CD4-positive, alpha-beta memory T cell (primary cell): Measurements from ENCODE around the gene PML. TPM values are rescaled to one million over a fixed set of nuclear protein-coding genes. Genes with fewer than 3 reads are reported as not detected.
A peak's percentile ranks its signal among the peaks of the same experiment; 100 is the strongest.

Source experiments
- CTCF ChIA-PET: fragments of 350-600 bp; sonication (Branson Sonifier 250); formaldehyde crosslinking; loops from one replicate; lab custom pipeline; 2021; ENCODE audit warnings: inconsistent platforms; ENCODE audit not compliant: partially characterized antibody; lab: Charles Lee
- POLR2A ChIA-PET: fragments of 350-600 bp; sonication (Branson Sonifier 250); formaldehyde crosslinking; loops from one replicate; lab custom pipeline; 2021; ENCODE audit not compliant: partially characterized antibody; lab: Charles Lee
- DNase-seq, 5 donors: peaks; one replicate each; pipeline versions ENCODE4 v3.0.0 to v3.0.0-alpha.2; 2020 to 2022; ENCODE audit warnings: mixed read lengths in 1 of 5
- H3K27ac ChIP-seq: one replicate; pipeline ENCODE4 v1.7.0; 2013; ENCODE audit warnings: low read depth, low read length
- H3K27me3 ChIP-seq: 2 replicates; pipeline ENCODE4 v1.7.0; 2013; ENCODE audit warnings: mild to moderate bottlenecking, low read length, moderate library complexity; ENCODE audit not compliant: insufficient read depth
- H3K36me3 ChIP-seq: 2 replicates; pipeline ENCODE4 v1.7.0; 2013; ENCODE audit warnings: mild to moderate bottlenecking, low read length, moderate library complexity; ENCODE audit not compliant: insufficient read depth
- H3K4me1 ChIP-seq: 2 replicates; pipeline ENCODE4 v1.7.0; 2013; ENCODE audit warnings: mild to moderate bottlenecking, low read length, moderate library complexity; ENCODE audit not compliant: insufficient read depth
- H3K4me3 ChIP-seq, 2 donors: one replicate each; pipeline ENCODE4 v1.7.0; 2013; ENCODE audit warnings: low read length in 2 of 2, mild to moderate bottlenecking in 1 of 2
- H3K9me3 ChIP-seq, 2 donors: one replicate each; pipeline ENCODE4 v1.7.0; 2013; ENCODE audit warnings: low read length in 2 of 2, control low read depth in 1 of 2; ENCODE audit not compliant: control insufficient read depth in 1 of 2
- H3K27ac Mint-ChIP-seq, 7 donors: one replicate each; pipeline ENCODE4 v1.8.0; 2020 to 2021; ENCODE audit warnings: mixed read lengths in 7 of 7, mild to moderate bottlenecking in 6 of 7, inconsistent platforms in 3 of 7, moderate library complexity in 3 of 7
- H3K27me3 Mint-ChIP-seq, 2 donors: one replicate each; pipeline ENCODE4 v1.8.0; 2020 to 2021; ENCODE audit warnings: mixed read lengths in 2 of 2
- H3K36me3 Mint-ChIP-seq, 2 donors: one replicate each; pipeline ENCODE4 v1.8.0; 2020 to 2021; ENCODE audit warnings: mixed read lengths in 2 of 2, inconsistent platforms in 1 of 2, mild to moderate bottlenecking in 1 of 2
- H3K4me1 Mint-ChIP-seq, 4 donors: one replicate each; pipeline ENCODE4 v1.8.0; 2020 to 2021; ENCODE audit warnings: mixed read lengths in 4 of 4, mild to moderate bottlenecking in 1 of 4
- H3K4me3 Mint-ChIP-seq, 8 donors: one replicate each; pipeline ENCODE4 v1.8.0; 2020 to 2021; ENCODE audit warnings: mixed read lengths in 8 of 8, mild to moderate bottlenecking in 7 of 8, moderate library complexity in 6 of 8, inconsistent platforms in 3 of 8
- H3K9me3 Mint-ChIP-seq, 8 donors: one replicate each; pipeline ENCODE4 v1.8.0; 2020 to 2021; ENCODE audit warnings: mixed read lengths in 8 of 8, mild to moderate bottlenecking in 5 of 8, inconsistent platforms in 3 of 8, moderate library complexity in 1 of 8
- intact Hi-C: fragments of 100-400 bp; cut with micrococcal nuclease; formaldehyde crosslinking; loops from one replicate; pipeline ENCODE4 v1.15.1; 2023
- polyA plus RNA-seq, 2 donors: library from polyadenylated mRNA; unstranded; fragments of 300-500 nt; fragmentation: Illumina TruSeq; gene quantifications; one replicate each; pipeline ENCODE4 v1.2.3, GENCODE V29; 2021
- total RNA-seq, 2 experiments: library from RNA; stranded (reverse); gene quantifications; one replicate each; pipeline ENCODE4 v1.2.3, GENCODE V29; 2021

The PML gene
- total and polyA plus RNA-seq, 4 experiments from 2014 or later: 9.6 to 66.6 (median 47.4) TPM

DNA sequence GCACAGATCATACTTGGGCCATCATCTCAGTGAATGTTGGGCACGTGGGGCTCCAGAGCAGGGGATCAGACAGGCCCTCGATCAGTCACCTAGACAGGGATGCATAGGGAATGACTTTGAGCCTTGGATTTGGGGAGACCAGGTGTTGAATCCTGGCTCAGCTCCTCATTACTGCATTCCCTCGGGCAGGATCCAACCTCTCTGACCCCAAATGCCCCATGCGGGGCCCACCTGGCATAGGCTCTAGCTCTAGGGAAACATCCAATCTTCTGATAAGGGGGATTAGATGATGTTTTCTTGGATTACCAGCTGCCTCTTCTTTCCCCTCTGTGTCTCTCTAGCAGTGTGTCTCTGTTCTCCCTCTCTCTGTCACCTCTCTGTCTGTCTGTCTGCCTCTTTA lies 45.5 kb upstream of the PML start:
- peaks cover 5% of the 10 kb centered on the region for H3K4me1 ChIP-seq
- H3K36me3 Mint-ChIP-seq: peaks cover 0 to 3% of the 10 kb centered on the region in 2 donors
- H3K9me3 ChIP-seq: no peaks in the 10 kb centered on the region
- H3K27ac ChIP-seq: no peak overlapping the region
- H3K4me1 Mint-ChIP-seq: peaks cover 4 to 30% (median 7%) of the 10 kb centered on the region in 4 donors
- H3K9me3 Mint-ChIP-seq: no peaks in the 10 kb centered on the region
- ChIA-PET POLR2A (no interaction called here), CTCF (interaction anchor here (0.6 to 3.5 kb wide), 13 partner anchors 9 to 100 kb away, joined by 3 to 58 read pairs (median 3); no protein-coding TSS in a partner anchor)
- peak overlapping the region in 2 of 7 donors; percentile 35 to 38 for H3K27ac Mint-ChIP-seq
- no peaks in the 10 kb centered on the region for H3K27me3 Mint-ChIP-seq
- intact Hi-C loops: no loop called here
- H3K27me3 ChIP-seq: no peaks in the 10 kb centered on the region
- H3K4me3 ChIP-seq: no peak overlapping the region
- DNase-seq: no peak
- H3K4me3 Mint-ChIP-seq: no peak overlapping the region
- no peaks in the 10 kb centered on the region for H3K36me3 ChIP-seq

DNA sequence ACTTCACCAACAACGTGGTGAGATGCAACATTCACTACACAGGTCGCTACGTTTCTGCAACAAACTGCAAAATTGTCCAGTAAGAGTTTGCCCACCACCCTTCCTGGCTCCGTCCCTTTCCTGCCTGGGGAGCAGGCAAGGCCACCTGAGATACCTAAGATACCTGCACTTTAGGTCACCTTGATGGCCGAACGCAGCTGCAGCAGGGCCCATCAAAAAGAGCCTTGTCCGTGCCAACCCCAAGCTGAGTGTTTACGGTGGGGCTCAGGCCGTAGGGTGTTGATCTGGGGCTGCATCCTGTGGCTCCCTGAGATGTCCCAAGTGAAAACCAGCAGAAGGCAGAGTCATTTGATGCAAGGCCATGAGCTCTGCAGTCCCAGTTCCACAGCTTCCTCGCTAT lies 45.0 kb upstream of the PML start:
- Mint-ChIP-seq H3K27ac (no peak overlapping the region), H3K27me3 (no peaks in the 10 kb centered on the region), H3K4me3 (no peak overlapping the region), H3K4me1 (peaks cover 4 to 30% (median 6%) of the 10 kb centered on the region in 4 donors), H3K9me3 (no peaks in the 10 kb centered on the region), H3K36me3 (peaks cover 0 to 3% of the 10 kb centered on the region in 2 donors)
- no peaks in the 10 kb centered on the region for H3K27me3 ChIP-seq
- no peaks in the 10 kb centered on the region for H3K36me3 ChIP-seq
- H3K4me1 ChIP-seq: peaks cover 5% of the 10 kb centered on the region
- H3K27ac ChIP-seq: no peak overlapping the region
- DNase-seq: no peak
- H3K9me3 ChIP-seq: no peaks in the 10 kb centered on the region
- H3K4me3 ChIP-seq: no peak overlapping the region
- ChIA-PET POLR2A (no interaction called here), CTCF (interaction anchor here (1.0 to 3.5 kb wide), 9 partner anchors 11 to 76 kb away, joined by 3 to 58 read pairs (median 9); no protein-coding TSS in a partner anchor)
- intact Hi-C loops: no loop called here

DNA sequence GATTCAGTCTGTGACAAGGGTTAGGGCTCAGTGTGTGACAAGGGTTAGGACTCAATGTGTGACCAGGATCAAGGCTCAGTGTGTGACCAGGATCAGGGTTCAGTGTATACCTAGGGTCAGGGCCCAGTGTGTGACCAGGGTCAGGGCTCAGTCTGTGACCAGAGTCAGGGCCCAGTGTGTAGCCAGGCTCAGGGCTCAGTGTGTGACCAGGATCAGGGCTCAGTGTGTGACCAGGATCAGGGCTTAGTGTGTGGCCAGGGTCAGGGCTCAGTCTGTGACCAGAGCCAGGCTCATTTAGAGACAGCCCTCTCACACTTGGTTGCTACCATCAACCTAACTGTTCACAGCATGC lies 44.1 kb upstream of the PML start:
- CTCF ChIA-PET: interaction anchor here (0.9 to 4.1 kb wide), 17 partner anchors 10 to 372 kb away, joined by 3 to 168 read pairs (median 9); partner anchors contain the start of genes PML and STOML1
- Mint-ChIP-seq H3K36me3 (peaks cover 0 to 3% of the 10 kb centered on the region in 2 donors), H3K4me3 (peak overlapping the region in 1 of 8 donors; percentile 35), H3K27ac (peak overlapping the region in 5 of 7 donors; percentile 19 to 92 (median 54)), H3K9me3 (no peaks in the 10 kb centered on the region), H3K4me1 (peaks cover 4 to 24% (median 6%) of the 10 kb centered on the region in 4 donors), H3K27me3 (no peaks in the 10 kb centered on the region)
- intact Hi-C loops: no loop called here
- no peaks in the 10 kb centered on the region for H3K27me3 ChIP-seq
- no peak for DNase-seq
- H3K36me3 ChIP-seq: no peaks in the 10 kb centered on the region
- POLR2A ChIA-PET: interaction anchor here (1.0 to 1.9 kb wide), 6 partner anchors 10 to 54 kb away, joined by 4 to 17 read pairs (median 6); no protein-coding TSS in a partner anchor
- H3K9me3 ChIP-seq: no peaks in the 10 kb centered on the region
- no peak overlapping the region for H3K4me3 ChIP-seq
- no peak overlapping the region for H3K27ac ChIP-seq
- H3K4me1 ChIP-seq: peaks cover 5% of the 10 kb centered on the region

DNA sequence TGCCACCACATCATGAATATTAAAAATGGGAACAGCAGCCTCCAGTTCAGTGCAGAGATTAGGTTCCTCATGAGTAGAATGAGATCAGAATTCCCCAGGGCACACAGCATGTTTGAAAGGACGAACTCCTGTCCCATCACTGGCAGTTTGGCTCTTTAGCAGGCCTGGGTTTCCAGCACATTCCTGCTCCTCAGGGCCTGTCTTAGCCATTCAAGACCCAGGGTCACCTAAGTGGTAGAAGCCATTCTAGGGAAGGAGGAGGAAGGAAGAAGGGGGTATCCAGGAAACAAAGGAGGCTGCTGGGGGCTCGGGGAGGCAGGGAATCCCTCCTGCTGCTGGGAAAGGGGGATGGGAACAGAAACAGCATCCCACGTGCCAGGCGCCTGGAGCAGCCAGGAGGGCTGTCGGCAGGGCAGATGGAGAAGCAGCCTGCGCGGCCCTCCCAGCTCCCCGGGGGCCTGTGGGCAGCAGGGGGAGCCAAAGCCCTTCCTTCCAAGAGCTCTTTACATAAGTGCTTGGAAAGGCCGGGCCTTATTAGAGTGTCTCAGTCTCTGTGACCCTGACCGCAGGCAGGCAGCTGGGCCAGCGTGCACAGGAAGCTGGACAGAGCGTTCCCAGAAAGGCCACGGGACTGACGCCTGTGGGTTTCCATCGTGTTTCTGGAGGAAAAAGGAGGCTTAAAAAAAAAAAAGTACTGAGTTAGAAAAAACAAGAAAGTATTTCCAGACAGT lies 43.5 kb upstream of the PML start:
- CTCF ChIA-PET: interaction anchor here (0.9 to 4.1 kb wide), 17 partner anchors 9 to 371 kb away, joined by 3 to 168 read pairs (median 4); partner anchors contain the start of genes PML and STOML1
- Histone ChIP-seq H3K4me3 (no peak overlapping the region), H3K4me1 (peaks cover 5% of the 10 kb centered on the region), H3K36me3 (no peaks in the 10 kb centered on the region), H3K9me3 (no peaks in the 10 kb centered on the region), H3K27ac (peak overlapping the region; percentile 5), H3K27me3 (no peaks in the 10 kb centered on the region)
- intact Hi-C loops: loop anchor here (1.0 kb wide), 2 partner anchors 13 to 371 kb away; no protein-coding TSS in a partner anchor
- H3K36me3 Mint-ChIP-seq: peaks cover 0 to 3% of the 10 kb centered on the region in 2 donors
- H3K27ac Mint-ChIP-seq: peak overlapping the region; percentile 19 to 97 (median 94)
- no peaks in the 10 kb centered on the region for H3K27me3 Mint-ChIP-seq
- DNase-seq: peak; percentile 63 to 66 (median 64)
- peaks cover 3 to 22% (median 6%) of the 10 kb centered on the region in 4 donors for H3K4me1 Mint-ChIP-seq
- no peaks in the 10 kb centered on the region for H3K9me3 Mint-ChIP-seq
- peak overlapping the region in 2 of 8 donors; percentile 39 to 59 for H3K4me3 Mint-ChIP-seq
- POLR2A ChIA-PET: interaction anchor here (1.0 to 1.9 kb wide), 6 partner anchors 9 to 53 kb away, joined by 4 to 17 read pairs (median 6); no protein-coding TSS in a partner anchor

DNA sequence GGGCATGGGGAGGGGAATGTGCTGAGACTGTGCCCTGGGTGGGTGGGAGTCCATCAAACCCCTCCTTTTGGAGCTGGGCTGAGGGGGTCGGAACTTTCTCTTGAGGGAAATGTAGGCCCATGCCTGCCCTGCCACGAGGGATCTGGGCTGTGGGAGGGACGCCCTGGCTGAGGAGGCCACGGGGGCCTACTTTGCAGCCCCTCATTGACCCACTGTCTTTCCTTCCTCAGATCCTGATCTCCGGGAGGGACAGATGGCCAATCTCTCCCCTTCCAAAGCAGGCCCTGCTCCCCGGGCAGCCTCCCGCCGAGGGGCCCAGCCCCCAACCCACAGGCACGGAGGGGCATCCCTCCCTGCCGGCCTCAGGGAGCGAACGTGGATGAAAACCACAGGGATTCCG lies 42.9 kb upstream of the PML start:
- Mint-ChIP-seq H3K4me3 (no peak overlapping the region), H3K27me3 (no peaks in the 10 kb centered on the region), H3K36me3 (peaks cover 0 to 3% of the 10 kb centered on the region in 2 donors), H3K27ac (peak overlapping the region in 4 of 7 donors; percentile 92 to 97 (median 94)), H3K9me3 (no peaks in the 10 kb centered on the region), H3K4me1 (peaks cover 2 to 18% (median 6%) of the 10 kb centered on the region in 4 donors)
- Histone ChIP-seq H3K27me3 (no peaks in the 10 kb centered on the region), H3K4me1 (peaks cover 5% of the 10 kb centered on the region), H3K9me3 (no peaks in the 10 kb centered on the region), H3K27ac (peak overlapping the region; percentile 5), H3K4me3 (no peak overlapping the region), H3K36me3 (no peaks in the 10 kb centered on the region)
- CTCF ChIA-PET: interaction anchor here (0.9 to 4.1 kb wide), 17 partner anchors 9 to 371 kb away, joined by 3 to 168 read pairs (median 4); partner anchors contain the start of genes PML and STOML1
- POLR2A ChIA-PET: interaction anchor here (1.0 to 1.9 kb wide), 7 partner anchors 9 to 53 kb away, joined by 3 to 17 read pairs (median 6); no protein-coding TSS in a partner anchor
- intact Hi-C loops: loop anchor here (1.0 kb wide), 2 partner anchors 13 to 371 kb away; no protein-coding TSS in a partner anchor
- no peak for DNase-seq

DNA sequence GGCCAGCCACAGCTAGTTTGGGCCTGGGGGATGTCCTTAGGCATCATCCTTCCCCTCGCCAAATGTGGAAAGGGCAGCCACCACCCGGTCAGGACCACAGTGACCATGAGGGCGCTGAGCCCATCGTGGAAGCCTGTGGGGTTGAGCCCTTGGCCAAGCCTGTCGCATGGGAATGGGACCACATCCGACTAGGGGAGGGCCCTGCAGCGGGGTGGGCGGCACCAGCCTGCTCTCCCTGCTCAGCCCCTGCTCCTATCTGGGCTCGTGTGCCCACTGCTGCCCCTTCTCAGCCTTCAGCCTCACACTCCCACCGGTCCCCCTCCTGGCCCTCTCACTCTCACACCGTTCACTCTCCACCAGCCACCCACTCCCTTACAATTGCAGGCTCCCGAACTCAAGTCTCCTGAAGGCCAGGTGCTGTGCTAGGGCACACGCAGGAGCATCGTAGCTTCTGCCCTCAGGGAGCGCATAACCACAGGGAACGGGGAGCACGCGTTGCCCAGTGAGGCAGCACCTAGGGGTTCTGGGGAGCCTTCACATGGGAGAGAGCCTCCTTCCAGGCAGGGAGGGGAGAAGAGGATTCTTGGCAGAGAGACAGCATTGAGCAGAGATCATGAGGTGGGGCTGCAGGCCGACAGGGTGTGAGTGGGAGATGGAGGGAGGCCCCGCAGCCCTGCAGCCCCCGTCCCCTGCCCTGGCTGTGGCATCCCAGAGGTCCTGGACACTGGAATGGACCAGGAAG lies 42.2 kb upstream of the PML start:
- H3K36me3 ChIP-seq: no peaks in the 10 kb centered on the region
- H3K36me3 Mint-ChIP-seq: peaks cover 0 to 3% of the 10 kb centered on the region in 2 donors
- H3K27ac Mint-ChIP-seq: peak overlapping the region in 2 of 7 donors; percentile 25 to 60
- H3K9me3 Mint-ChIP-seq: no peaks in the 10 kb centered on the region
- peaks cover 5% of the 10 kb centered on the region for H3K4me1 ChIP-seq
- ChIA-PET POLR2A (interaction anchor here (1.4 to 1.9 kb wide), 5 partner anchors 8 to 25 kb away, joined by 3 to 17 read pairs (median 6); no protein-coding TSS in a partner anchor), CTCF (interaction anchor here (0.7 to 4.1 kb wide), 12 partner anchors 8 to 96 kb away, joined by 3 to 168 read pairs (median 10); partner anchors contain the start of gene PML)
- H3K4me3 ChIP-seq: no peak overlapping the region
- H3K27me3 Mint-ChIP-seq: no peaks in the 10 kb centered on the region
- DNase-seq: no peak
- H3K4me3 Mint-ChIP-seq: no peak overlapping the region
- H3K9me3 ChIP-seq: no peaks in the 10 kb centered on the region
- no peaks in the 10 kb centered on the region for H3K27me3 ChIP-seq
- H3K27ac ChIP-seq: no peak overlapping the region
- intact Hi-C loops: no loop called here
- peaks cover 4 to 21% (median 11%) of the 10 kb centered on the region in 4 donors for H3K4me1 Mint-ChIP-seq
